ENCODE data around the gene CELSR1.

Gene CELSR1

DNA sequence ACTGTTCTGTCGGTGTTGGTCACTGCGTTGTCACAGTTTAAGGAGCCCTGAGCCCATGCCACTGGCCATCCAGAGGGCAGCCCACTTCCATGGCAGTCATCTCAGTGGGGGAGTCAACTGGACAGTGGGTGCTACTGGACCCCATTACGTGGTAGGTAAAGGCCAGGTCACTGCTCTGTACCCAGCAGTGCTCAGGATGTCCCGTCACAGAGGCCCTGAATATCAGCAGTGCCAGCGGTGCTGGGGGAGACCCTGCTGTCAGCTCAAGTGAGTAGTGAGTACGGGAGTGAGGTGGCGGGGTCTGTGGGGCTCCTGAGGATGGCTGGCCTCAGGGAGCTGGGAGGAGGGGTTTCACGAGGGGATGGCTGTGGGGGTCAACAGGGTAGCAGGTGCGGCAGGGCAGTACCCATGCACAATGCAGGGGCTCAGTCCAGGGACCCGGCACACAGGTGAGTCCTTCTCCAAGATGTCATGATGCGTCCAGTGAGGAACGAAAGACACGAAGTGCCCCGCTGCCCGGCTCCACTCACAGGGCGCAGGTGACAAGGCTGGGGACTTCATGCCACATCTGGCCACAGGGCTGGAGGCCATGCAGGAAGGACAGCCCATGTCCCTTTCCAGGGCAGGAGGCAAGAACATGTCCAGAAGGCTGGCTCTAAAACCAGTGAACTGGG, 27.9 kb downstream of the CELSR1 start:
- TF ChIP-seq, protein P1, sequence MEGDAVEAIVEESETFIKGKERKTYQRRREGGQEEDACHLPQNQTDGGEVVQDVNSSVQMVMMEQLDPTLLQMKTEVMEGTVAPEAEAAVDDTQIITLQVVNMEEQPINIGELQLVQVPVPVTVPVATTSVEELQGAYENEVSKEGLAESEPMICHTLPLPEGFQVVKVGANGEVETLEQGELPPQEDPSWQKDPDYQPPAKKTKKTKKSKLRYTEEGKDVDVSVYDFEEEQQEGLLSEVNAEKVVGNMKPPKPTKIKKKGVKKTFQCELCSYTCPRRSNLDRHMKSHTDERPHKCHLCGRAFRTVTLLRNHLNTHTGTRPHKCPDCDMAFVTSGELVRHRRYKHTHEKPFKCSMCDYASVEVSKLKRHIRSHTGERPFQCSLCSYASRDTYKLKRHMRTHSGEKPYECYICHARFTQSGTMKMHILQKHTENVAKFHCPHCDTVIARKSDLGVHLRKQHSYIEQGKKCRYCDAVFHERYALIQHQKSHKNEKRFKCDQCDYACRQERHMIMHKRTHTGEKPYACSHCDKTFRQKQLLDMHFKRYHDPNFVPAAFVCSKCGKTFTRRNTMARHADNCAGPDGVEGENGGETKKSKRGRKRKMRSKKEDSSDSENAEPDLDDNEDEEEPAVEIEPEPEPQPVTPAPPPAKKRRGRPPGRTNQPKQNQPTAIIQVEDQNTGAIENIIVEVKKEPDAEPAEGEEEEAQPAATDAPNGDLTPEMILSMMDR (IDR thresholded peaks at IDR 0.05; ENCODE audit: poor library complexity, severe bottlenecking), result no peak
- Histone ChIP-seq H3K27ac (ENCODE audit: poor library complexity, severe bottlenecking) (no peak overlapping the region), H3K27me3 (ENCODE audit: insufficient read depth, poor library complexity, severe bottlenecking) (no peaks in the 10 kb centered on the region), H3K36me3 (ENCODE audit: low read depth) (peaks cover 13% of the 10 kb centered on the region; the same call in 1 of the 2 replicates), H3K4me3 (ENCODE audit: severe bottlenecking) (no peak overlapping the region), H3K9me3 (ENCODE audit: severe bottlenecking) (no peaks in the 10 kb centered on the region), H3K4me1 (ENCODE audit: insufficient read depth, poor library complexity, severe bottlenecking) (peaks cover 14% of the 10 kb centered on the region)
- no peak for DNase-seq (ENCODE audit: low spot score)
- no peak for ATAC-seq (ENCODE audit: low read depth)

DNA sequence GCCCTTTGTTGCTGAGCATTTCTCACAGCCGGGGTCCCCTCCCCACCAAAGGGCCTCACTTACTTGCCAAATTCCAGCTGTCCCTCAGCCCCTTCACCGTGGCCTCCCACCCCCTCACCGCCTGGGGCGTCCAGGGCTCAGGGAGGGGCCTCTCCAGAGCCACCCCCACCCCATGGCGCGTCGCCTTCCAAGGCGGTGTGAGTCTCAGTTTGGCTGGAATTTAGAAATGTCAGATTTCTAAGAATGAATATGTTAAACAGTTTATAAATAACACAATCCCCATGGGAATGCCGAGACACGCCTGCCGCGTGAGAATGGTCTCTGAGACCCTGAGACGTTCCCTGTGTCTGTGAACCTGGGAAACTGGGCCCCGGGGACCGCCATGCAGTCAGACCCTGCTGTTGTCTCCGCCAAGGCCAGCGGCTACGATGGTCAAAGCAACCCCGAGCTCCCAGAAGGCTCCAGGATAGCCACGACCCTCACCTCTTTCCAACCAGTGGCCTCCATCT, 28.9 kb downstream of the CELSR1 start:
- no peak overlapping the region for H3K27ac ChIP-seq (ENCODE audit: poor library complexity, severe bottlenecking)
- H3K4me1 ChIP-seq (ENCODE audit: insufficient read depth, poor library complexity, severe bottlenecking), result peaks cover 4% of the 10 kb centered on the region
- DNase-seq (ENCODE audit: low spot score), result no peak
- H3K36me3 ChIP-seq (ENCODE audit: low read depth), result peaks cover 10% of the 10 kb centered on the region; the same call in 1 of the 2 replicates
- H3K9me3 ChIP-seq (ENCODE audit: severe bottlenecking), result no peaks in the 10 kb centered on the region
- no peaks in the 10 kb centered on the region for H3K27me3 ChIP-seq (ENCODE audit: insufficient read depth, poor library complexity, severe bottlenecking)
- no peak overlapping the region for H3K4me3 ChIP-seq (ENCODE audit: severe bottlenecking)
- TF ChIP-seq, protein P1 (IDR thresholded peaks at IDR 0.05; ENCODE audit: poor library complexity, severe bottlenecking), result no peak
- no peak for ATAC-seq (ENCODE audit: low read depth)

DNA sequence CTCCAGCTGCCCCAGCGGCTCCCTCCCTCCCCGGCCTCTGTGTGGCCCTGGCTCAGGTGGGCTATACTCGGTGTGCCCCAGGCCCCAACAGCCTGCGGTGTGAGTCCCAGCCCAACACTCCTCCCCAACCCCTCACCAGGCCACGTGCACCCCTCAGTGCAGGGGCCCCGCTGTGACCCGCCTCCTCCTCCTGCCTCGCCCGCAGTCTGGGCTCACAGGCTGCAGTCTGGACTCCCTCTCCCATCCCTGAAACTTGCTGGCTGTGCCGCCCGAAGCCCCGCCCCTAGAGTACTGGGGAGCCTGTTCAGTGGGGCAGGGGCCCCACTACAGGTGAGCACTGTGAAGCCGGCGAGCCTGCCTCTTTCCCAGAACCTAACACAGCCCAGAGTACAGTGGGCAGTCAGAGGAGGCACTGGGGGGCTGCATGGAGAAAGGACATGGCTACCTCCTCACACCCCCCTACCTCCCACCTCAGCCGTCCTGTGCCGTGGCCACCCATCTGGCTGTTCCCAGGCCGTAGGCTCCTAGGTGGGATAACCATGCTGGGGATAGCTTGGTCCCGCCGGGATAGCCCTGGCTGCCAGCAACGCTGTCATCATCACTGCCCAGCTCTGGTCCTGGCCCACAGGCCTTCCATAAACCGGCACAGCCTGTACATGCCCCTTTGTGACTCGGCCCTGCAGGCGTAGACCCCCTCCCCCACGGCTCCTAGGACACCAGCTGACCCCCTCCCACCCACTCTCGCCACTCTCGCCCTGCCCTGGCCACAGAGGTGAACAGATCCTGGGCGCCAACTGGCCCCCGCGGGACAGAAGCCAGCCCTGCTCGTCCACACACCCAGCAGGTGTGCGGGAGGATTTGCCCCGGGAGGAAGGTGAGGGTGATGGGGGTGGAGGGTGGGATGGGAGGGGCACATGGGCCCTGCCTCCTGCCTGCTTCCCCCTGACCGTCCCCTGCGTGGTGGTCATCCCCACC, 29.7 kb downstream of the CELSR1 start:
- Histone ChIP-seq H3K27ac (ENCODE audit: poor library complexity, severe bottlenecking) (no peak overlapping the region), H3K4me1 (ENCODE audit: insufficient read depth, poor library complexity, severe bottlenecking) (no peaks in the 10 kb centered on the region), H3K36me3 (ENCODE audit: low read depth) (0 out of 2 replicates have a peak, but pooled peaks cover 4% of the 10 kb centered on the region), H3K27me3 (ENCODE audit: insufficient read depth, poor library complexity, severe bottlenecking) (no peaks in the 10 kb centered on the region), H3K9me3 (ENCODE audit: severe bottlenecking) (no peaks in the 10 kb centered on the region), H3K4me3 (ENCODE audit: severe bottlenecking) (no peak overlapping the region)
- TF ChIP-seq, protein P1 (IDR thresholded peaks at IDR 0.05; ENCODE audit: poor library complexity, severe bottlenecking), result no peak
- DNase-seq (ENCODE audit: low spot score) (no peak), ATAC-seq (ENCODE audit: low read depth) (no peak)

GRCh38 chr22:46504584-46504983, 32.8 kb downstream of the CELSR1 start:
- no peak for ATAC-seq (ENCODE audit: low read depth)
- H3K4me3 ChIP-seq (ENCODE audit: severe bottlenecking), result no peak overlapping the region
- no peaks in the 10 kb centered on the region for H3K36me3 ChIP-seq (ENCODE audit: low read depth)
- no peak for DNase-seq (ENCODE audit: low spot score)
- H3K4me1 ChIP-seq (ENCODE audit: insufficient read depth, poor library complexity, severe bottlenecking), result peaks cover 29% of the 10 kb centered on the region
- TF ChIP-seq, protein P1 (IDR thresholded peaks at IDR 0.05; ENCODE audit: poor library complexity, severe bottlenecking), result no peak
- no peaks in the 10 kb centered on the region for H3K9me3 ChIP-seq (ENCODE audit: severe bottlenecking)
- no peaks in the 10 kb centered on the region for H3K27me3 ChIP-seq (ENCODE audit: insufficient read depth, poor library complexity, severe bottlenecking)
- H3K27ac ChIP-seq (ENCODE audit: poor library complexity, severe bottlenecking), result no peak overlapping the region

All from RWPE2 (cell line).